22Rv1 (cell line): ENCODE measurements around the gene SLC34A3.

Source experiments
- ZFX ChIP-seq: fragments of 450-650 bp; IDR thresholded peaks from 2 replicates; pipeline ENCODE4 v1.6.1; 2017; ENCODE audit warnings: antibody characterized with exemption, borderline replicate concordance
- TF ChIP-seq, protein P1 (sequence below): fragments of 450-650 bp; IDR thresholded peaks from 2 replicates; pipeline ENCODE4 v1.5.1; 2017; ENCODE audit warnings: mild to moderate bottlenecking

- TF ChIP-seq, protein P1, sequence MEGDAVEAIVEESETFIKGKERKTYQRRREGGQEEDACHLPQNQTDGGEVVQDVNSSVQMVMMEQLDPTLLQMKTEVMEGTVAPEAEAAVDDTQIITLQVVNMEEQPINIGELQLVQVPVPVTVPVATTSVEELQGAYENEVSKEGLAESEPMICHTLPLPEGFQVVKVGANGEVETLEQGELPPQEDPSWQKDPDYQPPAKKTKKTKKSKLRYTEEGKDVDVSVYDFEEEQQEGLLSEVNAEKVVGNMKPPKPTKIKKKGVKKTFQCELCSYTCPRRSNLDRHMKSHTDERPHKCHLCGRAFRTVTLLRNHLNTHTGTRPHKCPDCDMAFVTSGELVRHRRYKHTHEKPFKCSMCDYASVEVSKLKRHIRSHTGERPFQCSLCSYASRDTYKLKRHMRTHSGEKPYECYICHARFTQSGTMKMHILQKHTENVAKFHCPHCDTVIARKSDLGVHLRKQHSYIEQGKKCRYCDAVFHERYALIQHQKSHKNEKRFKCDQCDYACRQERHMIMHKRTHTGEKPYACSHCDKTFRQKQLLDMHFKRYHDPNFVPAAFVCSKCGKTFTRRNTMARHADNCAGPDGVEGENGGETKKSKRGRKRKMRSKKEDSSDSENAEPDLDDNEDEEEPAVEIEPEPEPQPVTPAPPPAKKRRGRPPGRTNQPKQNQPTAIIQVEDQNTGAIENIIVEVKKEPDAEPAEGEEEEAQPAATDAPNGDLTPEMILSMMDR: no peak
- no peak for TF ChIP-seq ZFX
Observed at GRCh38 chr9:137211532-137211931, 19.2 kb upstream of the SLC34A3 start.
